ENCODE measurements around the gene TMEM60. TPM values are rescaled to one million over a fixed set of nuclear protein-coding genes. Genes with fewer than 3 reads are reported as not detected.

The TMEM60 gene
- total and polyA plus RNA-seq, 2 of the 13 experiments (the other 11 are each of a cell fraction or from before 2014, with no cell fraction given), result 25.6 to 27.7 TPM

GRCh38 chr7:77798394-77799077 lies at the start of gene TMEM60, which contains the start of gene PHTF2 (continued):
- TF ChIP-seq ARID5B (CRISPR knock-in tag; IDR thresholded peaks at IDR 0.05) (peak; percentile 51), ZNF234 (CRISPR knock-in tag; conservative IDR thresholded peaks at IDR 0.05) (no peak), ZNF331 (CRISPR knock-in tag; IDR thresholded peaks at IDR 0.05) (peak; percentile 24; the same call in 1 of the 2 replicates), AGO2 (optimal IDR thresholded peaks at IDR 0.05; ENCODE audit: low read depth, low read length) (no peak), IRF2 (CRISPR knock-in tag; IDR thresholded peaks at IDR 0.05) (peak; percentile 61; the same call in 1 of the 2 replicates), RBFOX2 (IDR thresholded peaks at IDR 0.05; ENCODE audit: low read depth, low read length) (peak; percentile 77), ERF (CRISPR knock-in tag; IDR thresholded peaks at IDR 0.05) (peak; percentile 18; the same call in 1 of the 2 replicates), ZNF142 (CRISPR knock-in tag; IDR thresholded peaks at IDR 0.05) (peak; percentile 6; the same call in 1 of the 2 replicates), UBTF (CRISPR knock-in tag; IDR thresholded peaks at IDR 0.05) (peak; percentile 99), ZNF326 (CRISPR knock-in tag; IDR thresholded peaks at IDR 0.05; ENCODE audit: borderline replicate concordance) (no peak), THAP9 (CRISPR knock-in tag; IDR thresholded peaks at IDR 0.05; ENCODE audit: borderline replicate concordance) (no peak; the same call in 1 of the 2 replicates), POGZ (CRISPR knock-in tag; IDR thresholded peaks at IDR 0.05) (peak; percentile 92), PAX8 (CRISPR knock-in tag; IDR thresholded peaks at IDR 0.05; ENCODE audit: borderline replicate concordance) (no peak)

Measured in HepG2 (cell line).